Natural killer cell (primary cell): ENCODE data around the gene RNPEP. TPM values are rescaled to one million over a fixed set of nuclear protein-coding genes. Genes with fewer than 3 reads are reported as not detected.
A peak's percentile ranks its signal among the peaks of the same experiment; 100 is the strongest.

Source experiments
- ATAC-seq, 3 donors: fragments of 150-1000 bp in 2 of 3; fragments of 200-7000 bp in 1 of 3; cut with Tn5 transposase; 1 replicate in 1 of 3; 2 replicates in 2 of 3; pipeline ENCODE4 v1.10.0; 2021; ENCODE audit warnings: mild to moderate bottlenecking in 2 of 3, moderate library complexity in 2 of 3
- DNase-seq, 2 donors: peaks; one replicate each; pipeline versions ENCODE4 v3.0.0 to v3.0.0-alpha.2; 2013 to 2021; ENCODE audit warnings: mixed read lengths in 1 of 2
- H3K27ac ChIP-seq: one replicate; pipeline ENCODE4 v1.5.1; 2013; ENCODE audit warnings: mild to moderate bottlenecking, low read length
- H3K27me3 ChIP-seq: one replicate; pipeline ENCODE4 v1.6.1; 2013; ENCODE audit warnings: low read length; ENCODE audit not compliant: control insufficient read depth, insufficient read depth
- H3K36me3 ChIP-seq: one replicate; pipeline ENCODE4 v1.6.1; 2013; ENCODE audit warnings: low read length; ENCODE audit not compliant: control insufficient read depth, insufficient read depth
- H3K4me1 ChIP-seq: one replicate; pipeline ENCODE4 v1.6.1; 2013; ENCODE audit warnings: low read length; ENCODE audit not compliant: control insufficient read depth, insufficient read depth
- H3K4me3 ChIP-seq: one replicate; pipeline ENCODE4 v1.5.1; 2013; ENCODE audit warnings: low read length
- H3K9me3 ChIP-seq: one replicate; pipeline ENCODE4 v1.6.1; 2013; ENCODE audit warnings: low read length; ENCODE audit not compliant: control insufficient read depth, insufficient read depth
- H3K27ac Mint-ChIP-seq, 2 donors: one replicate each; pipeline ENCODE4 v1.8.0; 2022; ENCODE audit warnings: mild to moderate bottlenecking in 2 of 2, mixed read lengths in 2 of 2, moderate library complexity in 1 of 2
- H3K27me3 Mint-ChIP-seq, 2 donors: one replicate each; pipeline ENCODE4 v1.8.0; 2022; ENCODE audit warnings: low read depth in 2 of 2, mixed read lengths in 2 of 2
- H3K36me3 Mint-ChIP-seq: one replicate; pipeline ENCODE4 v1.8.0; 2022; ENCODE audit warnings: mixed read lengths
- H3K4me1 Mint-ChIP-seq, 2 donors: one replicate each; pipeline ENCODE4 v1.8.0; 2022; ENCODE audit warnings: mixed read lengths in 2 of 2
- H3K4me3 Mint-ChIP-seq: one replicate; pipeline ENCODE4 v1.8.0; 2022; ENCODE audit warnings: mild to moderate bottlenecking, moderate library complexity, mixed read lengths
- H3K9me3 Mint-ChIP-seq, 2 donors: one replicate each; pipeline ENCODE4 v1.8.0; 2022; ENCODE audit warnings: mixed read lengths in 2 of 2
- WGBS: methylation state at CpG from one replicate; pipeline ENCODE4 v1.1.7; 2013; ENCODE audit warnings: missing lambda C conversion rate; ENCODE audit not compliant: insufficient coverage; 5-methylcytosine and 5-hydroxymethylcytosine counted together
- intact Hi-C: fragments of 100-400 bp; cut with micrococcal nuclease; formaldehyde crosslinking; loops from one replicate; pipeline ENCODE4 v1.14.2; 2022
- total RNA-seq, 4 donors: library from RNA; stranded (reverse); fragments of 120-200 nt in 1 of 4; gene quantifications; one replicate each; pipeline versions ENCODE4 v1.2.3 to v1.2.4, GENCODE V29; 2013 to 2022
- TF ChIP-seq, protein P1 (sequence below): fragments of 200-600 bp; IDR thresholded peaks from one replicate; pipeline ENCODE4 v1.8.0; 2022; ENCODE audit warnings: antibody characterized with exemption

The RNPEP gene
- total RNA-seq, 3 donors from 2014 or later (not counting 1 experiment from before 2014, with no cell fraction given) = 46.1 to 50.2 (median 47.9) TPM

DNA sequence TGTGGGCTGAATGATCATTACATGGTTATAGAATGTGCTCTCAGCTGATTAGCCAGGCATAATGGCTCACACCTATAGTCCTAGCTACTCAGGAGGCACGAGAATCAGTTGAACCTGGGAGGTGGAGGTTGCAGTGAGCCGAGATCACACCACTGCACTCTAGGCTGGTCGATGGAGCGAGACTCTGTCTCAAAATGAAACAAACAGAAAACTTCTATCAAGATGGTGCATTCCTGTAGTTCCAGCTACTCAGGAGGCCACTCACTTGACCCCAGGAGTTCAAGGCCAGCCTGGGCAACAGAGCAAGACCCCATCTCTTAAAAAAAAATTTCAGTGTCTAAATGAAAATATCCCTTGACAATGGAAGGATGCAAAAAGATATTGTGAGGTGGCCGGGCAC, 16.3 kb upstream of the RNPEP start:
- no peaks in the 10 kb centered on the region for H3K9me3 Mint-ChIP-seq
- no peaks in the 10 kb centered on the region for H3K27me3 Mint-ChIP-seq
- no peak overlapping the region for H3K4me3 ChIP-seq
- H3K4me1 Mint-ChIP-seq = peaks cover 0 to 5% of the 10 kb centered on the region in 2 donors
- peaks cover 72% of the 10 kb centered on the region for H3K36me3 ChIP-seq
- no peaks in the 10 kb centered on the region for H3K4me1 ChIP-seq
- H3K27me3 ChIP-seq = no peaks in the 10 kb centered on the region
- no peaks in the 10 kb centered on the region for H3K9me3 ChIP-seq
- peaks cover 8% of the 10 kb centered on the region for H3K36me3 Mint-ChIP-seq
- H3K27ac Mint-ChIP-seq = no peak overlapping the region
- no peak overlapping the region for H3K27ac ChIP-seq
- no peak for DNase-seq
- 93% methylated on average over 5 of the region's 5 CpGs for WGBS
- H3K4me3 Mint-ChIP-seq = no peak overlapping the region
- intact Hi-C loops = no loop called here
- TF ChIP-seq, protein P1, sequence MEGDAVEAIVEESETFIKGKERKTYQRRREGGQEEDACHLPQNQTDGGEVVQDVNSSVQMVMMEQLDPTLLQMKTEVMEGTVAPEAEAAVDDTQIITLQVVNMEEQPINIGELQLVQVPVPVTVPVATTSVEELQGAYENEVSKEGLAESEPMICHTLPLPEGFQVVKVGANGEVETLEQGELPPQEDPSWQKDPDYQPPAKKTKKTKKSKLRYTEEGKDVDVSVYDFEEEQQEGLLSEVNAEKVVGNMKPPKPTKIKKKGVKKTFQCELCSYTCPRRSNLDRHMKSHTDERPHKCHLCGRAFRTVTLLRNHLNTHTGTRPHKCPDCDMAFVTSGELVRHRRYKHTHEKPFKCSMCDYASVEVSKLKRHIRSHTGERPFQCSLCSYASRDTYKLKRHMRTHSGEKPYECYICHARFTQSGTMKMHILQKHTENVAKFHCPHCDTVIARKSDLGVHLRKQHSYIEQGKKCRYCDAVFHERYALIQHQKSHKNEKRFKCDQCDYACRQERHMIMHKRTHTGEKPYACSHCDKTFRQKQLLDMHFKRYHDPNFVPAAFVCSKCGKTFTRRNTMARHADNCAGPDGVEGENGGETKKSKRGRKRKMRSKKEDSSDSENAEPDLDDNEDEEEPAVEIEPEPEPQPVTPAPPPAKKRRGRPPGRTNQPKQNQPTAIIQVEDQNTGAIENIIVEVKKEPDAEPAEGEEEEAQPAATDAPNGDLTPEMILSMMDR = no peak
- no peak for ATAC-seq

GRCh38 chr1:201968202-201968925, 14.1 kb upstream of the RNPEP start:
- Histone ChIP-seq H3K36me3 (peaks cover 59% of the 10 kb centered on the region), H3K27ac (no peak overlapping the region), H3K9me3 (no peaks in the 10 kb centered on the region), H3K4me1 (peaks cover 2% of the 10 kb centered on the region), H3K27me3 (no peaks in the 10 kb centered on the region), H3K4me3 (no peak overlapping the region)
- ATAC-seq (no peak), DNase-seq (no peak)
- H3K4me3 Mint-ChIP-seq = no peak overlapping the region
- peaks cover 8% of the 10 kb centered on the region for H3K36me3 Mint-ChIP-seq
- no peaks in the 10 kb centered on the region for H3K9me3 Mint-ChIP-seq
- H3K27ac Mint-ChIP-seq = peak overlapping the region in 1 of 2 donors; percentile 27
- peaks cover 0 to 5% of the 10 kb centered on the region in 2 donors for H3K4me1 Mint-ChIP-seq
- intact Hi-C loops = no loop called here
- H3K27me3 Mint-ChIP-seq = no peaks in the 10 kb centered on the region
- TF ChIP-seq, protein P1 = no peak
- 92% methylated on average over 16 of the region's 16 CpGs for WGBS

GRCh38 chr1:201970334-201971159, 11.9 kb upstream of the RNPEP start:
- Mint-ChIP-seq H3K4me3 (no peak overlapping the region), H3K36me3 (peaks cover 8% of the 10 kb centered on the region), H3K27ac (peak overlapping the region in 1 of 2 donors; percentile 3), H3K27me3 (peaks cover 0 to 4% of the 10 kb centered on the region in 2 donors), H3K4me1 (peaks cover 0 to 5% of the 10 kb centered on the region in 2 donors), H3K9me3 (no peaks in the 10 kb centered on the region)
- peaks cover 43% of the 10 kb centered on the region for H3K36me3 ChIP-seq
- TF ChIP-seq, protein P1 = no peak
- no peaks in the 10 kb centered on the region for H3K27me3 ChIP-seq
- intact Hi-C loops = no loop called here
- H3K9me3 ChIP-seq = no peaks in the 10 kb centered on the region
- H3K4me3 ChIP-seq = no peak overlapping the region
- ATAC-seq = no peak
- H3K4me1 ChIP-seq = peaks cover 2% of the 10 kb centered on the region
- WGBS = 71% methylated on average over 8 of the region's 9 CpGs
- no peak overlapping the region for H3K27ac ChIP-seq
- DNase-seq = no peak
